ENCODE measurements around the gene LRRFIP1. TPM values are rescaled to one million over a fixed set of nuclear protein-coding genes. Genes with fewer than 3 reads are reported as not detected.

Gene LRRFIP1
- polyA plus RNA-seq, 1 experiment: 50.4 TPM

DNA sequence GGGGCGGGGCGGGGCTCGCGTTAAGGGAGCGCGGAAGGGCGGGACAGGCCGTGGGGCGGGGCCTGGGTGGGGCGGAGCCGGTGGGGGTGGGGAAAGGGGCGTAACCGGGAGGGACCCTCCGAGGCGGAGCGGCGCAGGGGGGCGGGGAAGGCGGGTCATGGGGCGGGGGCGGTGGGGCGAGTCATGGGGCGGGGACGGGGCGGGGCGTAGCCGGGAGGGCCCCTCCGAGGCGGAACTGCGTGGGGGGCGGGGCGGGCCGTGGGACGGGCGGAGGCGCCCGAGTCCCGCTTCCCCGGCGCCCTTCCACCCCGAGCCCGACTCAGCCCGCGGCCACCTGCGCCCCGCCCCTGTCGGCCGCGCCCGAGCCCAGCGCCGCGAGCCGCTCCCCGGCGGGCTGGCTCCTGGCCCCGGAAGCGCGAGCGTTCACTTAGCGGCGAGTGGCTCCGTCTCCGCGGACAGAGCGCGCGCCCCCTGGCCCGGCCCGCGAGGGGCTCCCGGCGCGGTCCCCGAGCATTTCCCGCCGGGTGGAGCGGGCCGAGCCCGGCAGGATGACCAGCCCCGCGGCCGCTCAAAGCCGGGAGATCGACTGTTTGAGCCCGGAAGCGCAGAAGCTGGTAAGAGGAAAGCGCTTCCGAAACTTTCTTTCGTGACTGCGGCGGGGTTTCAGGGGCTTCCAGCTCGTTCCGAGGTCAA, 64.7 kb downstream of the LRRFIP1 start:
- H3K27me3 ChIP-seq (ENCODE audit: control insufficient read depth, insufficient read depth, low read length): no peaks in the 10 kb centered on the region
- ChIA-PET CTCF (interaction anchor here (0.8 to 2.7 kb wide), 4 partner anchors 11 to 91 kb away, joined by 3 to 9 read pairs (median 6); no protein-coding TSS in a partner anchor), POLR2A (no interaction called here)
- TF ChIP-seq, protein P1, sequence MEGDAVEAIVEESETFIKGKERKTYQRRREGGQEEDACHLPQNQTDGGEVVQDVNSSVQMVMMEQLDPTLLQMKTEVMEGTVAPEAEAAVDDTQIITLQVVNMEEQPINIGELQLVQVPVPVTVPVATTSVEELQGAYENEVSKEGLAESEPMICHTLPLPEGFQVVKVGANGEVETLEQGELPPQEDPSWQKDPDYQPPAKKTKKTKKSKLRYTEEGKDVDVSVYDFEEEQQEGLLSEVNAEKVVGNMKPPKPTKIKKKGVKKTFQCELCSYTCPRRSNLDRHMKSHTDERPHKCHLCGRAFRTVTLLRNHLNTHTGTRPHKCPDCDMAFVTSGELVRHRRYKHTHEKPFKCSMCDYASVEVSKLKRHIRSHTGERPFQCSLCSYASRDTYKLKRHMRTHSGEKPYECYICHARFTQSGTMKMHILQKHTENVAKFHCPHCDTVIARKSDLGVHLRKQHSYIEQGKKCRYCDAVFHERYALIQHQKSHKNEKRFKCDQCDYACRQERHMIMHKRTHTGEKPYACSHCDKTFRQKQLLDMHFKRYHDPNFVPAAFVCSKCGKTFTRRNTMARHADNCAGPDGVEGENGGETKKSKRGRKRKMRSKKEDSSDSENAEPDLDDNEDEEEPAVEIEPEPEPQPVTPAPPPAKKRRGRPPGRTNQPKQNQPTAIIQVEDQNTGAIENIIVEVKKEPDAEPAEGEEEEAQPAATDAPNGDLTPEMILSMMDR (IDR thresholded peaks at IDR 0.05; ENCODE audit: insufficient read depth, low read depth, low read length): no peak
- peak overlapping the region; percentile 83 for H3K4me3 ChIP-seq (ENCODE audit: low read depth, low read length)
- no peaks in the 10 kb centered on the region for H3K36me3 ChIP-seq (ENCODE audit: control insufficient read depth, insufficient read depth, low read length)
- DNase-seq (ENCODE audit: low read depth): no peak

DNA sequence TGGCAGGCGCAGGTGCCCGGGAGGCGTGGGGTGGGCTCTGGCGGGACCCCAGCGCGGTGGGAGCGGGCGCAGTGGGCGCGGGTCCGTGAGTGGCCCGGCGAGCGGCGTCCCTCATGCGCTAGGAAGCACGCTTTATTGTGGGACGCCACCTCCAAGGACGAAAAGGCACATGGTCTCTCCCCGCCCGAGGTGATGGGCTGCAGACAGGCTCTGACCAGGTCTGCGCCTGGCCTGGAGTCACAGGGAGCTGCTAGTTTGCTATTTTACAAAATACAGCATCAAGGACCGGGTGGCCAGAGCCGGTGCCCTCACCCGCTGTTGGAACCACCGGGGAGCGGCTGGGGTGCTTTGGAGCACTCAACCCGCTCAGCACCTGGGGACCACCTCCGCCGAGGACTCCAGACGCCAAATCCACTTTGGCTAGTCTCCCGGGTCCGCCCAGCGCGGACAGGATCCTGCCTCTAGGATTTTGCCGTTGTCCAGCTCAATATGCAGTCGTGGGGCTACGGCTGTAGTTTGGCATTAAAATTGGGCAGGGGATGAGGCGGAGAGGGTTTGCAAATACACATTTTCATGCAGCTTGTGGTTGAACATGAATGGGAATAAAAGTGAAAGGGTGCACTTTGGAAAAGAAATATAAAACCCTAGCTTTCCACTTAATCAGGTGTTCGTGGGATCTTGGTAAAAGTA, 65.4 kb downstream of the LRRFIP1 start:
- ChIA-PET CTCF (interaction anchor here (0.8 to 2.7 kb wide), 5 partner anchors 10 to 120 kb away, joined by 3 to 9 read pairs (median 4); no protein-coding TSS in a partner anchor), POLR2A (no interaction called here)
- no peaks in the 10 kb centered on the region for H3K27me3 ChIP-seq (ENCODE audit: control insufficient read depth, insufficient read depth, low read length)
- no peak for DNase-seq (ENCODE audit: low read depth)
- H3K4me3 ChIP-seq (ENCODE audit: low read depth, low read length): peak overlapping the region; percentile 83
- TF ChIP-seq, protein P1 (IDR thresholded peaks at IDR 0.05; ENCODE audit: insufficient read depth, low read depth, low read length): no peak
- H3K36me3 ChIP-seq (ENCODE audit: control insufficient read depth, insufficient read depth, low read length): no peaks in the 10 kb centered on the region

DNA sequence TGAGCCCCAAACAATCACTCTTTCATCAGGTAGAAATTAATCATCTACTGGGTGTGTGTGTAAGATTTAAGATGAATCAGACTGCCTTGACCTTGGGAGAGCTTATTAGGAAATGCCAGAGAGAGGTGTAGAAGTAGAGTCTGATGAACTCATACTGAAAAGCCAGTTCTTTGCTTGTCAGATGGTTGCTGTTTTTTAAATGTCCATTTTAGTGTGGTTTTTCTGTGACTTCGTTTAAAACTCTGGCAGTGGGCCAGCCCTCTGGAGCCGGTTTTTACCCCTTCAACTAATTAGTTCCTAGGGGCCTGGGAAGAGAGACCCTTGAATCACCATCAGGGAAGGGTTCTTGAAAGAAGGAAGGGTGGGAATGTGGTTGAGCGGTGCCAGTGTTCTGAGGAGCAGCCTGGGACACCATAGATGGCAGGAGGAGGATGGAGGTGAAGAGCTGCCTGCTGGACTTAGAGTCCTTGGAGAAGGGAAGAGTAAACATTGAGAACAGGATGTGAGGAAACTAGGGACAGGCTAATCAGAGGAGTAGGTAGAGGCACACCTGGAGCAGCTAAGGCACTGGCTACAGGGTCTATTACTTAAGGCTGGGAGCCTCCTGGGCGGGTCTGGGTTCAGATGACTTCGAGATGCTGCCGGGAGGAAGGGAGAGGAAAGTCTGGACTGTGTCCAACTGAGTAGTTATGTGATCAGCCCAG, 66.1 kb downstream of the LRRFIP1 start:
- H3K4me3 ChIP-seq (ENCODE audit: low read depth, low read length): peak overlapping the region; percentile 83
- ChIA-PET CTCF (interaction anchor here (0.6 to 2.7 kb wide), 4 partner anchors 9 to 121 kb away, joined by 3 to 9 read pairs (median 6); no protein-coding TSS in a partner anchor), POLR2A (no interaction called here)
- DNase-seq (ENCODE audit: low read depth): no peak
- H3K27me3 ChIP-seq (ENCODE audit: control insufficient read depth, insufficient read depth, low read length): no peaks in the 10 kb centered on the region
- H3K36me3 ChIP-seq (ENCODE audit: control insufficient read depth, insufficient read depth, low read length): no peaks in the 10 kb centered on the region
- TF ChIP-seq, protein P1 (IDR thresholded peaks at IDR 0.05; ENCODE audit: insufficient read depth, low read depth, low read length): no peak

DNA sequence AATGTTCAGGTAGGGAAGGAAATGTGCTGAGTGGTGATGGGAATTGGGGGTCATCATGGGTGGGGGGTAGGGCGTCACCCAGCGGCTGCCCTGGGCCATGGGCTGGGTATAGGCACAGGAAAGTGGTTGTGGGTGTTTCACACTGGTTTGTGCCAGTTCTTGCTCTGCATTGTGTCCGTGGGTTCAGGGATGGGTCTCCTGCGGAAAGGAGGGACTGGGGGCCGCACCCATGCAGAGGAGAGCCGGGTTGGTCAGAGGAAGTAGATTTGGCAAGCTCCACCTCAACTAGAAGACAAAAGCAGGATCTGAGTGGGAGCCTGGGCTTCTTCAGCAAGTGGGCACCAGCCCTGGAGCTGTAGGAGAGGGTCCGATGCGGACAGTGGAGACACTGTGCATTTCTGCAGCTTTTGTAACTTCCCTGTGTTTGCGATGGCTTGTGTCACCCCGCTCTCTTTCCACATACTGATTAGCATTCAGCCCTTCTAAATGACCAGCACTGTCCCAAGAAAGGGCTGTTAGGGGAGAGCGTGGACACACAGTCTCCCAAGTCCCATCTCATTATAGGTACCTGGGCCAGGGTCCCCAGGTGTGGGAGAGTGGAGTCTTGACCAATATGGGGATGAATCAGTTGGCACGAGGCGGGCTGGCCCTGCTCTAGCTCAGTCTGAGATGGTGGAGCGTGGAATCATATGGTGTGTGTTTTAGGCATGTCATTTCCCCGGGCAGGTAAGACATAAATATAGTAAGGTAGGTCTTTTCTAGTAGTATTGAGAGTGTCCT, 67.2 kb downstream of the LRRFIP1 start:
- H3K27me3 ChIP-seq (ENCODE audit: control insufficient read depth, insufficient read depth, low read length): no peaks in the 10 kb centered on the region
- POLR2A ChIA-PET: no interaction called here
- no peak for DNase-seq (ENCODE audit: low read depth)
- H3K36me3 ChIP-seq (ENCODE audit: control insufficient read depth, insufficient read depth, low read length): no peaks in the 10 kb centered on the region
- no peak overlapping the region for H3K4me3 ChIP-seq (ENCODE audit: low read depth, low read length)
- TF ChIP-seq, protein P1 (IDR thresholded peaks at IDR 0.05; ENCODE audit: insufficient read depth, low read depth, low read length): no peak
- CTCF ChIA-PET: interaction anchor here (2.7 kb wide), 1 partner anchor 8 kb away, joined by 7 read pairs; no protein-coding TSS in a partner anchor
